ENCODE measurements around the gene ENTHD1. TPM values are rescaled to one million over a fixed set of nuclear protein-coding genes. Genes with fewer than 3 reads are reported as not detected.

Gene ENTHD1
- total and polyA plus RNA-seq, 10 of the 15 experiments (the other 5 are each of a cell fraction or from before 2014, with no cell fraction given), result 0.09 to 0.52 (median 0.21) TPM; not detected in 1

- TF ChIP-seq, protein P1, sequence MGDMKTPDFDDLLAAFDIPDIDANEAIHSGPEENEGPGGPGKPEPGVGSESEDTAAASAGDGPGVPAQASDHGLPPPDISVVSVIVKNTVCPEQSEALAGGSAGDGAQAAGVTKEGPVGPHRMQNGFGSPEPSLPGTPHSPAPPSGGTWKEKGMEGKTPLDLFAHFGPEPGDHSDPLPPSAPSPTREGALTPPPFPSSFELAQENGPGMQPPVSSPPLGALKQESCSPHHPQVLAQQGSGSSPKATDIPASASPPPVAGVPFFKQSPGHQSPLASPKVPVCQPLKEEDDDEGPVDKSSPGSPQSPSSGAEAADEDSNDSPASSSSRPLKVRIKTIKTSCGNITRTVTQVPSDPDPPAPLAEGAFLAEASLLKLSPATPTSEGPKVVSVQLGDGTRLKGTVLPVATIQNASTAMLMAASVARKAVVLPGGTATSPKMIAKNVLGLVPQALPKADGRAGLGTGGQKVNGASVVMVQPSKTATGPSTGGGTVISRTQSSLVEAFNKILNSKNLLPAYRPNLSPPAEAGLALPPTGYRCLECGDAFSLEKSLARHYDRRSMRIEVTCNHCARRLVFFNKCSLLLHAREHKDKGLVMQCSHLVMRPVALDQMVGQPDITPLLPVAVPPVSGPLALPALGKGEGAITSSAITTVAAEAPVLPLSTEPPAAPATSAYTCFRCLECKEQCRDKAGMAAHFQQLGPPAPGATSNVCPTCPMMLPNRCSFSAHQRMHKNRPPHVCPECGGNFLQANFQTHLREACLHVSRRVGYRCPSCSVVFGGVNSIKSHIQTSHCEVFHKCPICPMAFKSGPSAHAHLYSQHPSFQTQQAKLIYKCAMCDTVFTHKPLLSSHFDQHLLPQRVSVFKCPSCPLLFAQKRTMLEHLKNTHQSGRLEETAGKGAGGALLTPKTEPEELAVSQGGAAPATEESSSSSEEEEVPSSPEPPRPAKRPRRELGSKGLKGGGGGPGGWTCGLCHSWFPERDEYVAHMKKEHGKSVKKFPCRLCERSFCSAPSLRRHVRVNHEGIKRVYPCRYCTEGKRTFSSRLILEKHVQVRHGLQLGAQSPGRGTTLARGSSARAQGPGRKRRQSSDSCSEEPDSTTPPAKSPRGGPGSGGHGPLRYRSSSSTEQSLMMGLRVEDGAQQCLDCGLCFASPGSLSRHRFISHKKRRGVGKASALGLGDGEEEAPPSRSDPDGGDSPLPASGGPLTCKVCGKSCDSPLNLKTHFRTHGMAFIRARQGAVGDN (IDR thresholded peaks at IDR 0.05), result no peak
- TF ChIP-seq FOS (IDR thresholded peaks at IDR 0.05; ENCODE audit: borderline replicate concordance, extremely low read depth, insufficient read length), result no peak
- TF ChIP-seq, protein P2, sequence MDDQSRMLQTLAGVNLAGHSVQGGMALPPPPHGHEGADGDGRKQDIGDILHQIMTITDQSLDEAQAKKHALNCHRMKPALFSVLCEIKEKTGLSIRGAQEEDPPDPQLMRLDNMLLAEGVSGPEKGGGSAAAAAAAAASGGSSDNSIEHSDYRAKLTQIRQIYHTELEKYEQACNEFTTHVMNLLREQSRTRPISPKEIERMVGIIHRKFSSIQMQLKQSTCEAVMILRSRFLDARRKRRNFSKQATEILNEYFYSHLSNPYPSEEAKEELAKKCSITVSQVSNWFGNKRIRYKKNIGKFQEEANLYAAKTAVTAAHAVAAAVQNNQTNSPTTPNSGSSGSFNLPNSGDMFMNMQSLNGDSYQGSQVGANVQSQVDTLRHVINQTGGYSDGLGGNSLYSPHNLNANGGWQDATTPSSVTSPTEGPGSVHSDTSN (IDR thresholded peaks at IDR 0.05; ENCODE audit: insufficient replicate concordance, low read depth, low read length), result no peak
- no peak for TF ChIP-seq EZH2 (IDR thresholded peaks at IDR 0.05; ENCODE audit: borderline replicate concordance, control insufficient read depth, low read depth, low read length)
- no peak for TF ChIP-seq IKZF1 (conservative IDR thresholded peaks at IDR 0.05)
- no peak for TF ChIP-seq ETV6 (conservative IDR thresholded peaks at IDR 0.05 in 1 of 2, IDR thresholded peaks at IDR 0.05 in 1 of 2; ENCODE audit: borderline replicate concordance in 1 of 2, low read depth in 1 of 2)
Measured at GRCh38 chr22:39916496-39916895, 22.9 kb upstream of the ENTHD1 start (continued).

Data from GM12878 (cell line).